Measurements from ENCODE around the gene CLDN15.
"Not testable (repeated sequence)": the region's sequence is repeated elsewhere in the genome, so short reads cannot be mapped to it uniquely, and the experiment has no call there.

CLDN15 gene

GRCh38 chr7:101237206-101238067 is at the start of gene CLDN15:
Gene CLDN15 (minus strand): TSS chr7:101237802. CDS start chr7:101237581, 221 bp downstream.
- no peak for DNase-seq

DNA sequence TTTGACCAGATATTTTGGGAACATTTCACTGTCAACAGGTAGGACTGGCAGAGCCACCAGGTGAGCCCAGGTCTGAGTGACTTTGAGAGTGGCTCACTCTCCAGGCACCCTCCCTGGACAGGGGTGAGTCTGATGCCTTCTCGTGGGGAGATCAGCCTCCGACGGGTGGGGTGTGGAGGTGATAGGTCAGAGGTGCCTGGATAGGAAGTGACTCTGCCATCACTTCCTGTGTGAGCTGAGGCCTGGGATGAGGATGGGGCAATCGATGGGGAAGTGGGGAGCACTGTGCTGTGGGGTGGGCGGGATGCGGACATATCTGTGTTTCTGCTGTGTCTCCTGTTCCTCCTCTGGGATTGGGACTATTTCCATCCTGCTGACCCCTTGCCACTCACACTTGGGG is 49.4 kb upstream of the CLDN15 start:
- peak; percentile 9 for DNase-seq

- not testable (repeated sequence) for DNase-seq
These were observed 48.3 kb upstream of the CLDN15 start for GRCh38 chr7:101285880-101286279.

- no peak for DNase-seq
These were observed 47.6 kb upstream of the CLDN15 start for GRCh38 chr7:101285171-101285570.

- not testable (repeated sequence) for DNase-seq
These were observed 43.3 kb upstream of the CLDN15 start for GRCh38 chr7:101280912-101281311.

- no peak for DNase-seq
These were observed 41.1 kb upstream of the CLDN15 start for GRCh38 chr7:101278461-101279292.

GRCh38 chr7:101277155-101277554 is 39.6 kb upstream of the CLDN15 start:
- DNase-seq, result no peak

DNA sequence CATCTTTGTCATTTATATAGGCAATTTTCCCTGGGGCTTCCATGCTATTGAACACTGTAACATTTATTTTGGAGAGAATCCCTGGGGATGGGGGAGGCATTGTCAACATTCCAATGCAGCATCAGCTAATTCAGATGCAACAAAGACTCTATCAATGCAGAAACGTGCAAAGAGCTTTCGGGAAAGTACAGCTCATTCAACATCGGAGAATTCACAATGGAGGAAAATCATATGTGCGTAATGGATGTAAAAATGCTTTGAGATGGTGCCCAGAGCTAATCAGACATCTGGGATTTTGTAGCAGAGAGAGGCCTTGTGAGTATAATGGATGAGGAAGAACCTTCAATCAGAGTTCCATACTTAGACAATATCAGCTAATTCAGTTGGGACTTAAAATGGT is 35.6 kb upstream of the CLDN15 start:
- no peak for DNase-seq

GRCh38 chr7:101271021-101271420 is 33.4 kb upstream of the CLDN15 start:
- no peak for DNase-seq

GRCh38 chr7:101269664-101270063 is 32.1 kb upstream of the CLDN15 start:
- DNase-seq, result no peak

DNA sequence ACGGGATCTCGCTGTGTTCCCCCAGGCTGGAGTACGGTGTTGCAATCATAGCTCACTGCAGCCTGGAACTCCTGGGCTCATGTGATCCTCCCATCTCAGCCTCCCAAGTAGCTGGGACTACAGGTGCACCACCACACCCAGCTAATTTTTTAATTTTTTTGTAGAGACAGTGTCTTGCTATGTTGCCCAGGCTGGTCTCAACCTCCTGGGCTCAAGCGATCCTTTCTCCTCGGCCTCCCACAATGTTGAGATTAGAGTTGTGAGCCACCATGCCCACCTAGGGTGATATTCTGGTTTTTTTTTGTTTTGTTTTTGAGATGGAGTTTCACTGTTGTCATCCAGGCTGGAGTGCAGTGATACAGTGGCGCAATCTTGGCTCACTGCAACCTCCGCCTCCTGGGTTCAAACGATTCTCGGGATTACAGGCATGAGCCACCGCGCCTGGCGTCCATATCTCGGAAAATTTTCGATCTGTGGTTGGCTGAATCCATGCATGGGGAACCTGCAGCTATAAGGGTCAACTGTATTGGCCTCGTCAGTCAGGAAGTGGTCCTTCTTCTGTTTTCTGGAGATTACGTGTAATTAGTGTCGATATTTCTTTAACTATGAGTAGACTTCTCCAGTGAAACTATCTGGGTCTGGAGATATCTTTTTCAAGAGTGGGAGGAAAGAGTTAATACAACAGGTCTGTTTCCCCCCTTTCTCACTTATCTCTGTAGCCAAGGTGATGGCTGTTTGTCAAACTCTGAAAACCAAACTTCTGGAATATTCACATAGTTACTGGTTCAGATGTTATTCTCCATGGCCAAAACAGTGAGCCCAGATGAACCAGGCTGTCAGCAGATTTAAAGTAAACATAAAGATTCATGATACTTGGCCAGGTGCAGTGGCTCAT is 28.3 kb upstream of the CLDN15 start:
- DNase-seq, result no peak

GRCh38 chr7:101264102-101264706 is 26.6 kb upstream of the CLDN15 start:
- DNase-seq, result not testable (repeated sequence)

GRCh38 chr7:101258243-101258731 is 20.7 kb upstream of the CLDN15 start:
- DNase-seq, result no peak

DNA sequence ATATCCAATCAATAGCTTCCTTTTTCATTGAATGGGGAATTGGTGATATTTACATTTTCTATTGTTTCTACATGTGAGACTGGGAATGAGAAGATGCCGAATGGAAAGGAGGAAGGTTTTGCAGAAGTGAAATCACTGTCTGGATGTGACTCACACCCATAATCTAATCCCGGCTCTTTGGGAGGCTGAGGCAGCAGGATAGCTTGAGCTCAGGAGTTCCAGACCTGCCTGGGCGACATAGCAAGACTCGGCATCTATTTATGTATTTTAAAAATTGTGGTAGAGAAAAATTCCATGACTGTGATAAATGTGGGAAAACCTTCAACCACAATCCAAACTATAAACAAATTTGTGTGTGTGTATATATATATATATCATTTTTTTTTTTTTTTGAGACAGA is 18.2 kb upstream of the CLDN15 start:
- no peak for DNase-seq

DNA sequence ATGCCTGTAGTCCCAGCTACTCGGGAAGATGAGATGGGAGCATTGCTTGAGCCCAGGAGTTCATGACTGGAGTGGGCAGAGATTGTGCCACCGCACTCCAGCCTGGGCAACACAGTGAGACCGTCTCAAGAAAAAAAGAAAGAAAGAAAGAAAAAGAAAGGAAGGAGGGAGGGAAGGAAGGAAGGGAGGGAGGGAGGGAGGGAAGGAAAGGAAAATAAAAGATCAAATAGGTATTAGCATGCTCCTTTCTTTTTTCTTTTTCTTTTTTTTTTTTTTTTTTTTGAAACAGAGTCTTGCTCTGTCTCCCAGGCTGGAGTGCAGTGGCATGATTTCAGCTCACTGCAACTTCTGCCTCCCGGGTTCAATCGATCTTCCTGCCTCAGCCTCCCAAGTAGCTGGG is 15.6 kb upstream of the CLDN15 start:
- DNase-seq, result not testable (repeated sequence)

GRCh38 chr7:101251871-101252659 is 14.5 kb upstream of the CLDN15 start:
- peak; percentile 98 for DNase-seq

GRCh38 chr7:101250324-101250723 is 12.7 kb upstream of the CLDN15 start:
- DNase-seq, result no peak

DNA sequence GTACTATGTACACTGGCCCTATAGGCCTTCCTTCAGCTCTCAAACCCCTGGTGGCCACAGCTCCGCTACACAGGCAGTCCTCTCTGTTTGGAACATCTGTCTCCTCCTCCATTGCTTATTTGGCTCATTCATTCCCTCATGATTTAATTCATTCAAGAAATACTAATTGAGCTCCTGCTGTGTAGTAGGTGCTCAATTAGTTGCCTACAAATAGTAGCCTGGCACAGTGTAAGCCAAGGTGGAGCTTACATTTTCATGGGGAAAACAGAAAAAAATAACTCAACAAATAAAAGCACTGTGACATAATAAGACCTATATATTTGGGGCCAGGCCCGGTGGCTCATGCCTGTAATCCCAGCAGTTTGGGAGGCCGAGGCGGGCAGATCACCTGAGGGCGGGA is 10.7 kb upstream of the CLDN15 start:
- DNase-seq, result no peak

DNA sequence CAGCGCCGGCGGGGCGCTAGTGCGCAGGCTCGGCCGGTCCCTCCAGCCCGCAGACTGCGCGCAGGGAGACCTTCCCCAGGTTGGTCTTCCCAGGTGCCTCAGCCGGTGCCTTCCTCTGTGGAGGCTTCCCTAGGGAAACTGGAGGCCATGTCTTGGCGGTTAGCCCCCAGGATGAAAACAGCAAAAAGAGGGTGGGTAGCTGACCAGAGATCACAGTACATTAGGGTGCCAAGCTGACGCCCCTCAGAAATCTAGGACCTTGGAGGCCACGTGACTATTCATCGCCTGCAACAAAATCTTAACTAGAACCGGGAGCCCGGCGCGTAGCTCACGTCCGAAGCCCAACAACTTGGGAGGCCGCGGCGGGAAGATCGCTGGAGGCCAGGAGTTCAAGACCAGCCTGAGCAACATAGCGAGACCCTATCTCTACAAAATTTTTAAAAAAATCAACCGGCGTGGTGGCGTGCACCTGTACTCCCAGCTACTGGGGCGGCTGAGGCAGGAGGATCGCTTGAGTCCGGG is 7.6 kb upstream of the CLDN15 start:
- DNase-seq, result no peak

GRCh38 chr7:101244375-101245146 is 7.0 kb upstream of the CLDN15 start, which contains the start of gene FIS1:
Gene FIS1 (minus strand): TSS chr7:101245081. CDS start chr7:101245004, 77 bp downstream.
- DNase-seq, result peak; percentile 92

Data from CD4-positive, alpha-beta T cell treated with Interferon gamma for 1 hour (primary cell).